Measurements from ENCODE around the gene C6orf132. TPM values are rescaled to one million over a fixed set of nuclear protein-coding genes. Genes with fewer than 3 reads are reported as not detected.
A peak's percentile ranks its signal among the peaks of the same experiment; 100 is the strongest.

The C6orf132 gene
- total RNA-seq, 5 donors from 2014 or later (not counting 1 experiment from before 2014, with no cell fraction given): 0.05 to 0.18 (median 0.08) TPM; not detected in 1

DNA sequence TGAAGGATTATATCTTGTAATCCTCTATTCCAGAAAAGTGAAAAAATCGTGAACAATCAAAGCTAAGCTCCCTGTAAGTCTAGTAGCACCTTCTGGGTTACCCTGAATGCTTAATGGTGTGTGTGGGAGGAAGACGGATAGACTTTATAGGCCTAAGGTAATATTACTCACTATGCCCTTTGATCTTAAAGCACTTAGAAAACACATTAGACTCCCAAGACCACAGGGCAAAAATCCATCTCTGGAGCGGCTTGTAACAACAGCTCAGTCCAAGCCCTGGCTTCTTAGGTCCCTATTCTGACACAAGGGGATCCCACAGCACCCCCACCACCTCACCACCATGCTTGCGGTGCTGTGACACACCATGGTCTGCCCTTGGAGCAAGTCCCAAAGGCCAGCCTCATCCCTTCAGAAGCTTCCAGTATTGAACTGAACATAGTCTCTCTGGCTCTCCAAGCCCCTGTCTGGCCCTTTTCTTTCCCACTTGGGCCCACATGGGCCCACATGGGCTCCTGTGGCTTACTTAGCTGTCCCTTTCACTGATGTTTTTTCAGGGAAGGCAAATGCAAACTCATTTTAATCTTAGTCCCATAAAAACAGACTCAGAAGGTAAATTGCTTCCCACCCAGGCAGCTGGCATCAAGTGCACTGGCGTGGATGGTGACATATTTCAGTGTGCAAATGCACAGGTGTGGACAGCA lies 28.3 kb downstream of the C6orf132 start:
- peaks cover 0 to 17% of the 10 kb centered on the region in 2 experiments for H3K27me3 ChIP-seq (replicated peaks in 1 of 2; ENCODE audit: control insufficient read depth in 2 of 2, extremely low read depth in 1 of 2, insufficient read depth in 2 of 2, low read length in 1 of 2)
- Mint-ChIP-seq H3K27me3 (peaks cover 4 to 7% of the 10 kb centered on the region in 2 donors), H3K27ac (no peak overlapping the region), H3K4me3 (no peak overlapping the region), H3K4me1 (no peaks in the 10 kb centered on the region), H3K36me3 (no peaks in the 10 kb centered on the region), H3K9me3 (no peaks in the 10 kb centered on the region)
- POLR2A ChIA-PET: no interaction called here
- 57% methylated on average over 2 of the region's 5 CpGs for WGBS (ENCODE audit: insufficient coverage)
- H3K4me1 ChIP-seq (ENCODE audit: control insufficient read depth in 1 of 2, extremely low read depth in 1 of 2, insufficient read depth in 2 of 2, low read length in 2 of 2): no peaks in the 10 kb centered on the region
- ATAC-seq (replicated peaks in 1 of 4): no peak
- DNase-seq: no peak
- no peak overlapping the region for H3K4me3 ChIP-seq (ENCODE audit: control insufficient read depth in 1 of 2, extremely low read depth in 1 of 2, low read length in 1 of 2)
- no peak overlapping the region for H3K27ac ChIP-seq (ENCODE audit: low read length)
- CTCF ChIA-PET: no interaction called here
- H3K9me3 ChIP-seq: no peaks in the 10 kb centered on the region
- H3K36me3 ChIP-seq (ENCODE audit: control insufficient read depth in 2 of 2, extremely low read depth in 1 of 2, insufficient read depth in 1 of 2, low read length in 1 of 2): no peaks in the 10 kb centered on the region

DNA sequence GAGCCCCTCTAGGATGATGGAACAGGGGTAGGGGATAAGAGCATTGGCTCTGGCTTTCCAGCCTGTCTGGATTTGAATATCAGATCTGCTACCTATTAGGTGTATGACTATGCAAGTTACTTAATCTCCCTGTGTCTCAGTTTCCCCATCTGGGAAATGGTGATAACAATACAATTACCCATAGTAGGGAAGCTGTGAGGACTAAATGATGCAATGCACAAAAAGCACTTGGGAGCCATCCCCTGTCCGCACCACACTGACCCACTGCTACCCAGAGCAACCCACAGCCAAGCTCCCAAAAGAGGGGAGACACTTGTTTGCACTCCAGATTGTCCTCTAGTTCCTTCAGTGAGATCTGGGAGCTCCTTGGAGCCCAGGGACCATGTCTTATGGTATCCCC lies 30.1 kb downstream of the C6orf132 start:
- POLR2A ChIA-PET: no interaction called here
- Histone ChIP-seq H3K27ac (ENCODE audit: low read length) (no peak overlapping the region), H3K9me3 (no peaks in the 10 kb centered on the region), H3K4me3 (ENCODE audit: control insufficient read depth in 1 of 2, extremely low read depth in 1 of 2, low read length in 1 of 2) (no peak overlapping the region), H3K36me3 (ENCODE audit: control insufficient read depth in 2 of 2, extremely low read depth in 1 of 2, insufficient read depth in 1 of 2, low read length in 1 of 2) (no peaks in the 10 kb centered on the region), H3K27me3 (replicated peaks in 1 of 2; ENCODE audit: control insufficient read depth in 2 of 2, extremely low read depth in 1 of 2, insufficient read depth in 2 of 2, low read length in 1 of 2) (peaks cover 0 to 12% of the 10 kb centered on the region in 2 experiments), H3K4me1 (ENCODE audit: control insufficient read depth in 1 of 2, extremely low read depth in 1 of 2, insufficient read depth in 2 of 2, low read length in 2 of 2) (no peaks in the 10 kb centered on the region)
- H3K27ac Mint-ChIP-seq: no peak overlapping the region
- DNase-seq (no peak), ATAC-seq (replicated peaks in 1 of 4) (no peak)
- 100% methylated on average over 1 of the region's 1 CpG for WGBS (ENCODE audit: insufficient coverage)
- peaks cover 4 to 7% of the 10 kb centered on the region in 2 donors for H3K27me3 Mint-ChIP-seq
- H3K4me3 Mint-ChIP-seq: no peak overlapping the region
- no peaks in the 10 kb centered on the region for H3K36me3 Mint-ChIP-seq
- no peaks in the 10 kb centered on the region for H3K4me1 Mint-ChIP-seq
- CTCF ChIA-PET: interaction anchor here in 1 of 2 donors (0.5 kb wide), 1 partner anchor 331 kb away, joined by 4 read pairs; no protein-coding TSS in a partner anchor
- no peaks in the 10 kb centered on the region for H3K9me3 Mint-ChIP-seq

DNA sequence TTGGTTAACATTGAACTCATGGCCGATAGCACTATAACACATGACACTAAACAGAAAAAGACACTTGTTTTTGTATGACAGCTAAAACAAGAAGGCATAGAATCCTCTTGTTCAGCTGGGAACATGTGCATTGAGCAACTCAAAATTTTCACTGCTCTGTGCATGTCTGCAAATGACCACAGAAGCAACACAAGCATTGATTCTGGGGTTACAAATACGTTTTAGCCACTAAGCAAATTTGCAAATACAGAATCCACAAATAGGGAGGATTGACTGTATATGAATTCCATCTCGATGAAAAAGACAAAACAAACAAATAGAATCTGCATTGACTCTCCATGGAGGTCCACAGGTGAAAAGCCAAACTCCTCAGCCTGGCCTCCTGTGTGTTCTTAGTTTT lies 31.7 kb downstream of the C6orf132 start:
- Histone ChIP-seq H3K9me3 (no peaks in the 10 kb centered on the region), H3K27me3 (replicated peaks in 1 of 2; ENCODE audit: control insufficient read depth in 2 of 2, extremely low read depth in 1 of 2, insufficient read depth in 2 of 2, low read length in 1 of 2) (peaks cover 0 to 22% of the 10 kb centered on the region in 2 experiments), H3K27ac (ENCODE audit: low read length) (no peak overlapping the region), H3K4me3 (ENCODE audit: control insufficient read depth in 1 of 2, extremely low read depth in 1 of 2, low read length in 1 of 2) (no peak overlapping the region), H3K36me3 (ENCODE audit: control insufficient read depth in 2 of 2, extremely low read depth in 1 of 2, insufficient read depth in 1 of 2, low read length in 1 of 2) (no peaks in the 10 kb centered on the region), H3K4me1 (ENCODE audit: control insufficient read depth in 1 of 2, extremely low read depth in 1 of 2, insufficient read depth in 2 of 2, low read length in 2 of 2) (no peaks in the 10 kb centered on the region)
- CTCF ChIA-PET: interaction anchor here in 1 of 2 donors (0.5 kb wide), 1 partner anchor 262 kb away, joined by 3 read pairs; no protein-coding TSS in a partner anchor
- Mint-ChIP-seq H3K4me1 (no peaks in the 10 kb centered on the region), H3K9me3 (no peaks in the 10 kb centered on the region), H3K36me3 (no peaks in the 10 kb centered on the region), H3K27ac (no peak overlapping the region), H3K4me3 (no peak overlapping the region), H3K27me3 (no peaks in the 10 kb centered on the region)
- no peak for DNase-seq
- POLR2A ChIA-PET: no interaction called here
- no peak for ATAC-seq (replicated peaks in 1 of 4)
- WGBS (ENCODE audit: insufficient coverage): no CpG with 5 or more reads among the region's 3 CpGs

DNA sequence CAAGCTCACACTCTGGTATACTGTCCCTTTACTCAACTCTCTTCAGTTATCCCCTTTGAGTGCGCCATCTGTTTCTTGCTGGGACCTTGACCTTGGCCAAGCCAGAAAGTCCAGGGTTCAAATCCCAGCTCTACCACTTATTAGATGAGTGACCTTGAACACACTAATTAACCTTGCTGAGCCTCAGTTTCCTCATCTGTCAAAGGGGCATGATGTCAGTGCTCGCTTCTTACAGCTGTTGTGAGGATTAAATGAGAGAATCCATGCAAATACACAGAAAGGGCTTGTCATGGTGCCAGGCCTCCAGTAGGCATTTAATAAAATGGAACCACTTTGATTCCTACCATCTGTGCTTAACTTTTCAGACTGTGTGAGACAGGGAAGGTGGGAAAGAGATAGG lies 34.3 kb downstream of the C6orf132 start:
- Mint-ChIP-seq H3K36me3 (no peaks in the 10 kb centered on the region), H3K4me1 (peaks cover 0 to 8% (median 7%) of the 10 kb centered on the region in 3 donors), H3K4me3 (no peak overlapping the region), H3K9me3 (no peaks in the 10 kb centered on the region), H3K27me3 (no peaks in the 10 kb centered on the region), H3K27ac (no peak overlapping the region)
- ChIA-PET CTCF (no interaction called here), POLR2A (no interaction called here)
- Histone ChIP-seq H3K36me3 (ENCODE audit: control insufficient read depth in 2 of 2, extremely low read depth in 1 of 2, insufficient read depth in 1 of 2, low read length in 1 of 2) (no peaks in the 10 kb centered on the region), H3K9me3 (no peaks in the 10 kb centered on the region), H3K27me3 (replicated peaks in 1 of 2; ENCODE audit: control insufficient read depth in 2 of 2, extremely low read depth in 1 of 2, insufficient read depth in 2 of 2, low read length in 1 of 2) (peaks cover 0 to 24% of the 10 kb centered on the region in 2 experiments), H3K4me1 (ENCODE audit: control insufficient read depth in 1 of 2, extremely low read depth in 1 of 2, insufficient read depth in 2 of 2, low read length in 2 of 2) (peaks cover 0 to 17% of the 10 kb centered on the region in 2 experiments), H3K4me3 (ENCODE audit: control insufficient read depth in 1 of 2, extremely low read depth in 1 of 2, low read length in 1 of 2) (no peak overlapping the region), H3K27ac (ENCODE audit: low read length) (no peak overlapping the region)
- DNase-seq: no peak
- no peak for ATAC-seq (replicated peaks in 1 of 4)
- 90% methylated on average over 2 of the region's 2 CpGs for WGBS (ENCODE audit: insufficient coverage)

DNA sequence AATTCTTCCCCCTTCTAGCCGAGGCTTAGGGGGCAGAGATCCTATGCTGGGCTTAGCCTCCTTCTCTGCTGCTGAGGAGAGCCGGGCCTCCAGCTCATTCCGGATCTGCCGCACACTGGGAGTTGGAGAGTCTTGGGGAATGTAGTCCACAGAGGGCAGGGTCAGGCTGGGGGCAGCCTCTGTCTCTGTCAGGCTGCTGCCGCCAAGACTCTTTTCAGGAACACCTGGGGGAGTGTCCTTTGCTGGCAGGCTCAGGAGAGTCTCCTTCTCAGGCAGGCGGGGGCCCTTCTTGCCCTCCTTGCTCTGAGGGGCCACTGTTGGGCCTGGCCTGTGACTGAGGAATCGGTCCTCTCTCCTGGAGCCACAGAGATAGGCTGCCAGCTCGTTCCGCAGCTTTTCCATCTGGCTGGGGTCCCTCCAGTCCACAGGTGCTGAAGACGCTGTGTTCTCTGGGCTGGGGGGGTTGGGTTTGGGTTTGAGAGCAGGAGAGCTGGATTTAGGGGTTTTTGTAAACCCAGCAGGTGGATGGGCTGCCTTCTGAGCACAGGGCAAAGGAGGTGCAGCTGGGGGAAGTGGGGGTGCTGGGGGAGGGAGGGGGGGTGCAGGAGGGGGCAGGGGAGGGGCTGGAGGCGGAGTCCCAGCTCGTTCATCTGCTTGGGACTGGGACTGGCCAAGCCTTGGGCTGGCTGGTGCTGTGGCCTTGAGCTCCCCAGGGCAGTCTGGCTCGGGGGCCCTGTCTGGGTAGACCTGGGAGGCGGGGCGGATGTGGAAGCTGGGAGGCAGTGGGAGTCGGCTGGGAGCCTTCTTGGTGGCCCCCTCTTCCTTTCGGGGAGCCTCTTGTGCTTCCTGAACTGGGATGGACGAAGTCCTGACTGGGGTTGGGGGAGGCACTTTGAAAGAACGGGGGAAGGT lies 36.1 kb downstream of the C6orf132 start:
- peak overlapping the region in 1 of 3 donors; percentile 68 for H3K4me3 Mint-ChIP-seq
- H3K27ac ChIP-seq (ENCODE audit: low read length): no peak overlapping the region
- ChIA-PET POLR2A (interaction anchor here in 1 of 2 donors (0.6 kb wide), 1 partner anchor 20 kb away, joined by 5 read pairs; no protein-coding TSS in a partner anchor), CTCF (no interaction called here)
- DNase-seq (no peak), ATAC-seq (replicated peaks in 1 of 4) (no peak)
- 92% methylated on average over 13 of the region's 19 CpGs for WGBS (ENCODE audit: insufficient coverage)
- peaks cover 0 to 28% of the 10 kb centered on the region in 2 experiments for H3K27me3 ChIP-seq (replicated peaks in 1 of 2; ENCODE audit: control insufficient read depth in 2 of 2, extremely low read depth in 1 of 2, insufficient read depth in 2 of 2, low read length in 1 of 2)
- no peaks in the 10 kb centered on the region for H3K9me3 Mint-ChIP-seq
- H3K36me3 Mint-ChIP-seq: no peaks in the 10 kb centered on the region
- H3K4me1 Mint-ChIP-seq: peaks cover 0 to 8% (median 7%) of the 10 kb centered on the region in 3 donors
- H3K4me1 ChIP-seq (ENCODE audit: control insufficient read depth in 1 of 2, extremely low read depth in 1 of 2, insufficient read depth in 2 of 2, low read length in 2 of 2): peaks cover 0 to 17% of the 10 kb centered on the region in 2 experiments
- H3K9me3 ChIP-seq: no peaks in the 10 kb centered on the region
- no peaks in the 10 kb centered on the region for H3K36me3 ChIP-seq (ENCODE audit: control insufficient read depth in 2 of 2, extremely low read depth in 1 of 2, insufficient read depth in 1 of 2, low read length in 1 of 2)
- H3K27me3 Mint-ChIP-seq: no peaks in the 10 kb centered on the region
- no peak overlapping the region for H3K27ac Mint-ChIP-seq
- H3K4me3 ChIP-seq (ENCODE audit: control insufficient read depth in 1 of 2, extremely low read depth in 1 of 2, low read length in 1 of 2): no peak overlapping the region

DNA sequence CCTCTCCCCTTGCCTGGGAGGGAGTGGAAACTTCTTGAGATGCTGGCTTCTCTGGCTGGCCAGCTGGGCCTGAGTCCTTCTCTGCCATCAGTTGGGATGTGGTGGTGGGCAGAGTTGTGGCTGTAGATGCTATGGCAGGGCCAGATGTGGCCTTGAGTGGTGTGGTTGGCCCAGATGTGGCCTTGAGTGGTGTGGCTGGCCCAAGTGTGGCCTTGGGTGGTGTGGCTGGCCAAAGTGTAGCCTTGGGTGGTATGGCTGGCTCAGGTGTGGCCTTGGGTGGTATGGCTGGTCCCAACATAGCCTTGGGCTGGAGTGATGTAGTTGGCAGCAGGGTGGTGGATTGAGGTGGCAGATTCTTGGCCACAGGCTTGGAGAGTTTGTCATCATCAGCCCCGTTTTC lies 36.7 kb downstream of the C6orf132 start:
- peak overlapping the region in 2 of 3 donors; percentile 31 to 68 for H3K4me3 Mint-ChIP-seq
- Histone ChIP-seq H3K4me1 (ENCODE audit: control insufficient read depth in 1 of 2, extremely low read depth in 1 of 2, insufficient read depth in 2 of 2, low read length in 2 of 2) (peaks cover 0 to 17% of the 10 kb centered on the region in 2 experiments), H3K27me3 (replicated peaks in 1 of 2; ENCODE audit: control insufficient read depth in 2 of 2, extremely low read depth in 1 of 2, insufficient read depth in 2 of 2, low read length in 1 of 2) (peaks cover 0 to 28% of the 10 kb centered on the region in 2 experiments), H3K27ac (ENCODE audit: low read length) (no peak overlapping the region), H3K36me3 (ENCODE audit: control insufficient read depth in 2 of 2, extremely low read depth in 1 of 2, insufficient read depth in 1 of 2, low read length in 1 of 2) (no peaks in the 10 kb centered on the region), H3K9me3 (no peaks in the 10 kb centered on the region), H3K4me3 (ENCODE audit: control insufficient read depth in 1 of 2, extremely low read depth in 1 of 2, low read length in 1 of 2) (no peak overlapping the region)
- ChIA-PET POLR2A (interaction anchor here in 1 of 2 donors (0.6 kb wide), 1 partner anchor 19 kb away, joined by 5 read pairs; no protein-coding TSS in a partner anchor), CTCF (no interaction called here)
- H3K27me3 Mint-ChIP-seq: no peaks in the 10 kb centered on the region
- no CpG with 5 or more reads among the region's 1 CpG for WGBS (ENCODE audit: insufficient coverage)
- no peaks in the 10 kb centered on the region for H3K36me3 Mint-ChIP-seq
- H3K4me1 Mint-ChIP-seq: peaks cover 0 to 8% (median 7%) of the 10 kb centered on the region in 3 donors
- DNase-seq (no peak), ATAC-seq (replicated peaks in 1 of 4) (no peak)
- no peaks in the 10 kb centered on the region for H3K9me3 Mint-ChIP-seq
- H3K27ac Mint-ChIP-seq: no peak overlapping the region
